Stimulated activated naive CD8-positive, alpha-beta T cell treated with anti-CD3 and anti-CD28 coated beads, Interleukin-15, Interleukin-2, amounts not matched to agents 100 U/mL and 50 U/mL, for 24 hours (primary cell): ENCODE results near the gene ARL2.
"Not testable (repeated sequence)": the region's sequence is repeated elsewhere in the genome, so short reads cannot be mapped to it uniquely, and the experiment has no call there.

Source experiments
- ATAC-seq: fragments of 150-1000 bp; cut with Tn5 transposase; one replicate; pipeline ENCODE4 v1.10.0; 2021
- DNase-seq: peaks from one replicate; pipeline ENCODE4 v3.0.0; 2021

The ARL2 gene

GRCh38 chr11:65013888-65014725 lies at the start of gene ARL2:
Gene ARL2 (plus strand): TSS chr11:65014160. CDS start chr11:65014208, 48 bp downstream.
- ATAC-seq (peak; percentile 80), DNase-seq (peak; percentile 92)

GRCh38 chr11:64967375-64967774 lies 46.6 kb upstream of the ARL2 start:
- ATAC-seq (no peak), DNase-seq (no peak)

- DNase-seq (no peak), ATAC-seq (no peak)
These were observed 44.8 kb upstream of the ARL2 start for GRCh38 chr11:64969209-64969608.

- DNase-seq = peak; percentile 30
- peak; percentile 88 for ATAC-seq
These were observed 43.2 kb upstream of the ARL2 start for GRCh38 chr11:64970731-64971151.

- DNase-seq (peak; percentile 90), ATAC-seq (peak; percentile 48)
These were observed 42.3 kb upstream of the ARL2 start, which contains the start of gene MAJIN for GRCh38 chr11:64971421-64972233. Gene MAJIN (minus strand): TSS chr11:64972108. CDS start chr11:64959405, 12,703 bp downstream.

GRCh38 chr11:64974124-64974523 lies 39.8 kb upstream of the ARL2 start:
- DNase-seq (no peak), ATAC-seq (no peak)

- ATAC-seq (no peak), DNase-seq (no peak)
These were observed 37.3 kb upstream of the ARL2 start for GRCh38 chr11:64976651-64977050.

- not testable (repeated sequence) for ATAC-seq, DNase-seq
These were observed 30.6 kb upstream of the ARL2 start for GRCh38 chr11:64983339-64983738.

- no peak for DNase-seq
- no peak for ATAC-seq
These were observed 25.7 kb upstream of the ARL2 start for GRCh38 chr11:64987998-64988854.

- no peak for DNase-seq
- ATAC-seq = no peak
These were observed 24.5 kb upstream of the ARL2 start for GRCh38 chr11:64989416-64989815.

GRCh38 chr11:64990222-64990923 lies 23.6 kb upstream of the ARL2 start:
- ATAC-seq = no peak
- no peak for DNase-seq

GRCh38 chr11:64994318-64994717 lies 19.6 kb upstream of the ARL2 start:
- ATAC-seq (no peak), DNase-seq (no peak)

- no peak for DNase-seq
These were observed 17.6 kb upstream of the ARL2 start for GRCh38 chr11:64996327-64996709.

GRCh38 chr11:64996710-64997380 lies 17.1 kb upstream of the ARL2 start, which contains the start of gene BATF2:
Gene BATF2 (minus strand): TSS chr11:64996971. CDS start chr11:64996914, 57 bp downstream.
- ATAC-seq (peak; percentile 19), DNase-seq (peak; percentile 16)

More at GRCh38 chr11:64996327-64996709, 17.6 kb upstream of the ARL2 start:
- no peak for ATAC-seq

- DNase-seq (no peak), ATAC-seq (no peak)
These were observed 15.8 kb upstream of the ARL2 start for GRCh38 chr11:64998141-64998540.

GRCh38 chr11:64998690-64999431 lies 15.1 kb upstream of the ARL2 start:
- DNase-seq (peak; percentile 14), ATAC-seq (no peak)

- DNase-seq (no peak), ATAC-seq (no peak)
These were observed 14.5 kb upstream of the ARL2 start for GRCh38 chr11:64999478-64999877.

GRCh38 chr11:65002706-65003105 lies 11.3 kb upstream of the ARL2 start:
- ATAC-seq (no peak), DNase-seq (no peak)

GRCh38 chr11:65003282-65003681 lies 10.7 kb upstream of the ARL2 start:
- ATAC-seq = no peak
- DNase-seq = no peak

- ATAC-seq, DNase-seq: not testable (repeated sequence)
These were observed 10.0 kb upstream of the ARL2 start for GRCh38 chr11:65003968-65004367.
